Neural progenitor cell (in vitro differentiated cells): ENCODE data around the gene MAT2B.

Source experiments
- EZH2 ChIP-seq: fragments of 200-600 bp; sonication (generic); IDR thresholded peaks from 2 replicates; pipeline ENCODE4 v1.6.1; 2017; ENCODE audit warnings: antibody characterized with exemption, mild to moderate bottlenecking, moderate library complexity
- EZH2phosphoT487 ChIP-seq: fragments of 200-600 bp; sonication (generic); IDR thresholded peaks from 2 replicates; pipeline ENCODE4 v1.6.1; 2017; ENCODE audit warnings: antibody characterized with exemption
- TF ChIP-seq, protein P1 (sequence below): fragments of 200-600 bp; sonication (generic); IDR thresholded peaks from 2 replicates; pipeline ENCODE4 v1.5.1; 2017; ENCODE audit warnings: antibody characterized with exemption, mild to moderate bottlenecking

DNA sequence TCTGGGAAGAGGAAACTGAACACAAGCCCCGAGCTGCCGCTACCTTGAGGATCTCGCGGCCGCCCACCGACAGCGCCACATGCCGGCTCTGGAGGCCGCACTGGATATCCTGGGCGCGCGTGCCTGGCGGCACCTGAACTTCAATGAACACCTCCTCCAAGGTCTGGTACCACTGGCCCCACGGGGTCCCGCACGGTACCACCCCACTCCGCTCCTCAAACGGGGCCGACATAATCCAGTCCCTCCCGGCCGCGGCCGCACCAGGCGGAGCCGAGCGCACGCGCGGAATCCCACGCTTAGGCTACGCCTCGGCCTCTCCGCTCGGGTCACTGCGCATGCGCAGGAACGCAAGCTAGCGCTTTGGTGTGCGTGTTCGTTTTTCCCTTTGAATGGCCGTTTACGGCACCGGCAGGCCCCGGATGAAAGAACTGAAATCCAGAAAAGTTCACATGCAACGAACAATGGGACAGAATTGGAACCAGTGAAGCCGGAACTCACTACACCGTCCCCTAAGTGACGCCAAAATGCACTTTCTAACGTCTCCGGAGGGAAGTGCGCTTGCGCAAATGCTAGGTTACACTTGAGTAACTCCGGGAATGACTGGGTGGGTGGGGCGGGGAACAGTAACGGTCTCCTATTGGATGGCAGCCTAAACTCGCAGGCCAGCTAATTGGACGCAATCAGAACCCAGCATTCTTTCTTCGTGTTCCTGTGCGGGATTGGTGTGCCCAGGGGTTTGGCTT lies 45.4 kb upstream of the MAT2B start, which contains the start of gene NUDCD2:
- TF ChIP-seq EZH2phosphoT487 (no peak), EZH2 (no peak)
- TF ChIP-seq, protein P1, sequence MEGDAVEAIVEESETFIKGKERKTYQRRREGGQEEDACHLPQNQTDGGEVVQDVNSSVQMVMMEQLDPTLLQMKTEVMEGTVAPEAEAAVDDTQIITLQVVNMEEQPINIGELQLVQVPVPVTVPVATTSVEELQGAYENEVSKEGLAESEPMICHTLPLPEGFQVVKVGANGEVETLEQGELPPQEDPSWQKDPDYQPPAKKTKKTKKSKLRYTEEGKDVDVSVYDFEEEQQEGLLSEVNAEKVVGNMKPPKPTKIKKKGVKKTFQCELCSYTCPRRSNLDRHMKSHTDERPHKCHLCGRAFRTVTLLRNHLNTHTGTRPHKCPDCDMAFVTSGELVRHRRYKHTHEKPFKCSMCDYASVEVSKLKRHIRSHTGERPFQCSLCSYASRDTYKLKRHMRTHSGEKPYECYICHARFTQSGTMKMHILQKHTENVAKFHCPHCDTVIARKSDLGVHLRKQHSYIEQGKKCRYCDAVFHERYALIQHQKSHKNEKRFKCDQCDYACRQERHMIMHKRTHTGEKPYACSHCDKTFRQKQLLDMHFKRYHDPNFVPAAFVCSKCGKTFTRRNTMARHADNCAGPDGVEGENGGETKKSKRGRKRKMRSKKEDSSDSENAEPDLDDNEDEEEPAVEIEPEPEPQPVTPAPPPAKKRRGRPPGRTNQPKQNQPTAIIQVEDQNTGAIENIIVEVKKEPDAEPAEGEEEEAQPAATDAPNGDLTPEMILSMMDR = peak; percentile 37
